ENCODE results near the gene MPPE1.

DNA sequence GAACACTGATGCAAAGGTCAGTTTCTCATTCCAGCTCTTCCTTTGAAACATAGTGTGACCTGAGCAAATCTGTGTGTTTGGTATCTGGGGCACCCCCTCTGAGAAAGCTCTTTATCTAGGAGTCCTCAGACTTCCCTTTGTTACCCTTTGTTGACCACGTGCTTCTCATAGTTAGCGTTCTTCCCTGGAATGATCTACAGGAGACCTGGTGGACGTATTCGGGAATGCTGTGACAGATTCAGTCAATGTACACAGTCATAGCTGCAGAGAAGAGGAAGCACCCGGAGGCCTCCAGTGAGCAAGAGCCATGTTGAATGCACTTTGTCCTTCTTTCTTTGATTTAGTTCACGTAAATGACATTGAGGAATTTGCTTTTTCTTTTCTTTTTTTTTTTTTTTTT, 67.6 kb downstream of the MPPE1 start:
- TF ChIP-seq, protein P1, sequence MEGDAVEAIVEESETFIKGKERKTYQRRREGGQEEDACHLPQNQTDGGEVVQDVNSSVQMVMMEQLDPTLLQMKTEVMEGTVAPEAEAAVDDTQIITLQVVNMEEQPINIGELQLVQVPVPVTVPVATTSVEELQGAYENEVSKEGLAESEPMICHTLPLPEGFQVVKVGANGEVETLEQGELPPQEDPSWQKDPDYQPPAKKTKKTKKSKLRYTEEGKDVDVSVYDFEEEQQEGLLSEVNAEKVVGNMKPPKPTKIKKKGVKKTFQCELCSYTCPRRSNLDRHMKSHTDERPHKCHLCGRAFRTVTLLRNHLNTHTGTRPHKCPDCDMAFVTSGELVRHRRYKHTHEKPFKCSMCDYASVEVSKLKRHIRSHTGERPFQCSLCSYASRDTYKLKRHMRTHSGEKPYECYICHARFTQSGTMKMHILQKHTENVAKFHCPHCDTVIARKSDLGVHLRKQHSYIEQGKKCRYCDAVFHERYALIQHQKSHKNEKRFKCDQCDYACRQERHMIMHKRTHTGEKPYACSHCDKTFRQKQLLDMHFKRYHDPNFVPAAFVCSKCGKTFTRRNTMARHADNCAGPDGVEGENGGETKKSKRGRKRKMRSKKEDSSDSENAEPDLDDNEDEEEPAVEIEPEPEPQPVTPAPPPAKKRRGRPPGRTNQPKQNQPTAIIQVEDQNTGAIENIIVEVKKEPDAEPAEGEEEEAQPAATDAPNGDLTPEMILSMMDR (IDR thresholded peaks at IDR 0.05; ENCODE audit: poor library complexity) = no peak
- TF ChIP-seq EZH2 (IDR thresholded peaks at IDR 0.05; ENCODE audit: borderline replicate concordance) = no peak
- TF ChIP-seq EZH2phosphoT487 (IDR thresholded peaks at IDR 0.05; ENCODE audit: low read depth, severe bottlenecking, unreplicated experiment) = no peak

All from hepatocyte (in vitro differentiated cells).